Adrenal gland (tissue), 12 donors: ENCODE measurements around the gene KAT8. TPM values are rescaled to one million over a fixed set of nuclear protein-coding genes. Genes with fewer than 3 reads are reported as not detected.

Experiments used
- DNase-seq, 7 donors: peaks; one replicate each; pipeline ENCODE4 v3.0.0-alpha.2; 2019 to 2020
- H3K27ac ChIP-seq, 5 donors: fragments of 200-600 bp; sonication (generic) in 4 of 5; 1 replicate in 3 of 5; 2 replicates in 2 of 5; pipeline versions ENCODE4 v1.5.1 to v1.8.0; 2016 to 2020; ENCODE audit warnings: mild to moderate bottlenecking in 1 of 5
- H3K27me3 ChIP-seq: fragments of 200-600 bp; 2 replicates; pipeline ENCODE4 v1.8.0; 2021
- H3K36me3 ChIP-seq, 2 donors: fragments of 200-600 bp; replicated peaks in 1 of 2; 1 replicate in 1 of 2; 2 replicates in 1 of 2; pipeline versions ENCODE4 v1.5.1 to v1.8.0; 2018 to 2022
- H3K4me1 ChIP-seq, 2 donors: fragments of 200-600 bp; replicated peaks in 1 of 2; 1 replicate in 1 of 2; 2 replicates in 1 of 2; pipeline versions ENCODE4 v1.5.1 to v1.8.0; 2018 to 2021
- H3K4me3 ChIP-seq, 4 donors: fragments of 200-600 bp; sonication (generic) in 3 of 4; one replicate each; pipeline ENCODE4 v1.5.1; 2016 to 2018
- H3K9me3 ChIP-seq, 3 donors: fragments of 200-600 bp; sonication (generic) in 1 of 3; replicated peaks in 1 of 3; 1 replicate in 2 of 3; 2 replicates in 1 of 3; pipeline versions ENCODE4 v1.5.1 to v1.8.0; 2016 to 2021
- POLR2A ChIP-seq, 2 donors: fragments of 450-650 bp; IDR thresholded peaks; one replicate each; pipeline ENCODE4 v1.6.1; 2017; ENCODE audit warnings: antibody characterized with exemption in 2 of 2, mild to moderate bottlenecking in 2 of 2, moderate library complexity in 1 of 2
- WGBS, 4 donors: extraction: QIAGEN DNeasy Blood & Tissue Kit in 2 of 4; methylation state at CpG; one replicate each; pipeline versions ENCODE4 v1.1.5 to v1.1.7; 2013 to 2017; 5-methylcytosine and 5-hydroxymethylcytosine counted together
- intact Hi-C, 2 donors: fragments of 100-400 bp; cut with DNase I; formaldehyde crosslinking; loops; one replicate each; pipeline versions ENCODE4 v1.14.1 to v1.15.0; 2022 to 2023
- polyA plus RNA-seq, 3 donors: library from polyadenylated mRNA; stranded (reverse); fragments of 200-250 nt in 2 of 3; fragments of 350-450 nt in 1 of 3; fragmentation: Illumina TruSeq in 1 of 3; extraction: RNeasy Lipid Tissue Mini Kit (QIAGEN cat#74804) in 1 of 3; gene quantifications; one replicate each; pipeline ENCODE4 v1.2.3, GENCODE V29; 2013 to 2014
- small RNA-seq, 2 donors: library from RNA; depleted of rRNA; stranded (forward); fragments of <200 nt; gene quantifications; one replicate each; pipeline ENCODE3, GENCODE V24; 2016
- total RNA-seq, 9 donors: library from RNA; depleted of rRNA in 4 of 9; stranded (reverse); fragments of >200 nt in 4 of 9; fragments of 120-200 nt in 1 of 9; fragmentation: NEBNext Ultra II Directional in 1 of 9; extraction: Animal tissue kit (Norgen Biotek cat#: 25700) in 1 of 9; gene quantifications; one replicate each; pipeline versions ENCODE4 v1.1.0 to v1.2.4, GENCODE V29; 2013 to 2023
- TF ChIP-seq, protein P1 (sequence below), 6 experiments: fragments of 450-650 bp in 4 of 6; fragments of 200-600 bp in 2 of 6; sonication (generic) in 1 of 6; IDR thresholded peaks; 1 replicate in 5 of 6; 2 replicates in 1 of 6; pipeline versions ENCODE4 v1.5.1 to v1.8.0; 2016 to 2021; ENCODE audit warnings: antibody characterized with exemption in 6 of 6, mild to moderate bottlenecking in 2 of 6, moderate library complexity in 1 of 6
- donor health status: healthy with polysubstance abuse.
- donor health status: Bipolar disorder and iron deficiency.
- donor health status: DM: yes; HTN: yes; CAD: no.
- donor health status: DM: no; HTN: no; CAD: no.
- donor health status: DM: no; HTN: no; CAD: no.
- donor health status: DM: yes; HTN: yes; CAD: no.

The KAT8 gene
- total and polyA plus RNA-seq, 12 donors = 45.0 to 148 (median 86.9) TPM

DNA sequence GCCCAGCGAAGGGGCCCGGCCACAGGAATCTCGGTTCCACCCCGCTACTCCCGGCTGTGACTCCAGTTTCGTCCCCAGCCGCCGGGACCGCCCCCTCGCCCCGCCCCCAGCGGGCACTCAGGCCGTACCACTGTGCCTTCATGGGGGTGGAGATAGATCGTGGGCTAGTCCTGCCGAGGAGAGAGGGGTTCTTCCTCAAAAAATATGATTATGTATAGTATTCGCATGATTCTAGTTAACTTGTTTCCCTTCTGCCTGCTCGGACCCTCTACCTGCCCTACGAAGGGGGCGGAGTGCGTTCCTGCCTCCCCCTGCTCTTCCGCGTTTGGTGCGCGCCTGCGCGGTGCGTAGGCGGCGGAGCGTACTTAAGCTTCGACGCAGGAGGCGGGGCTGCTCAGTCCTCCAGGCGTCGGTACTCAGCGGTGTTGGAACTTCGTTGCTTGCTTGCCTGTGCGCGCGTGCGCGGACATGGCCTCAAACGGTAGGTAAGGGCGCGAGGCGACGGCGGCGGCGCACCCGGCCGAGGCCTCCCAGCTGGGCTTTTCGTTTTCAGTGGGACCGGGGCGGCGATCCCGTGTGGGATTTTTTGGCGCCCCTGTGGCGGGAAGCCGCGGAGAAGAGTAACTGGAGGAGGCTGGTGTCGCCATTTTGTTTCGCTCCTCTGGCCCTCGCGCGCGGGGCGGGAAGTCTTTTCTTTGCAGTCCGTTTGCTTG is 62.4 kb downstream of the KAT8 start, which contains the start of gene FUS:
FUS (plus strand) TSS at position 393 of the 713 bp plus-strand sequence; CDS start at position 469, 76 bp downstream.
- no peaks in the 10 kb centered on the region for H3K27me3 ChIP-seq
- H3K9me3 ChIP-seq = no peaks in the 10 kb centered on the region
- WGBS, 4 donors = 0% methylated on average over 12 to 69 of the region's 69 CpGs
- intact Hi-C loops = loop anchor here in 1 of 2 donors (5.0 kb wide), 1 partner anchor 73 kb away; the partner anchor contains the start of gene BCKDK
- TF ChIP-seq, protein P1, sequence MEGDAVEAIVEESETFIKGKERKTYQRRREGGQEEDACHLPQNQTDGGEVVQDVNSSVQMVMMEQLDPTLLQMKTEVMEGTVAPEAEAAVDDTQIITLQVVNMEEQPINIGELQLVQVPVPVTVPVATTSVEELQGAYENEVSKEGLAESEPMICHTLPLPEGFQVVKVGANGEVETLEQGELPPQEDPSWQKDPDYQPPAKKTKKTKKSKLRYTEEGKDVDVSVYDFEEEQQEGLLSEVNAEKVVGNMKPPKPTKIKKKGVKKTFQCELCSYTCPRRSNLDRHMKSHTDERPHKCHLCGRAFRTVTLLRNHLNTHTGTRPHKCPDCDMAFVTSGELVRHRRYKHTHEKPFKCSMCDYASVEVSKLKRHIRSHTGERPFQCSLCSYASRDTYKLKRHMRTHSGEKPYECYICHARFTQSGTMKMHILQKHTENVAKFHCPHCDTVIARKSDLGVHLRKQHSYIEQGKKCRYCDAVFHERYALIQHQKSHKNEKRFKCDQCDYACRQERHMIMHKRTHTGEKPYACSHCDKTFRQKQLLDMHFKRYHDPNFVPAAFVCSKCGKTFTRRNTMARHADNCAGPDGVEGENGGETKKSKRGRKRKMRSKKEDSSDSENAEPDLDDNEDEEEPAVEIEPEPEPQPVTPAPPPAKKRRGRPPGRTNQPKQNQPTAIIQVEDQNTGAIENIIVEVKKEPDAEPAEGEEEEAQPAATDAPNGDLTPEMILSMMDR (IDR thresholded peaks at IDR 0.05) = peak in 3 of 6 experiments; percentile 9 to 28 (median 13)
- peak; percentile 99 for TF ChIP-seq POLR2A (IDR thresholded peaks at IDR 0.05)
- peaks cover 25 to 36% of the 10 kb centered on the region in 2 donors for H3K4me1 ChIP-seq
- peak; percentile 87 to 96 (median 93) for DNase-seq
- H3K4me3 ChIP-seq = peak within 1 kb of the TSS; percentile 73 to 97 (median 80)
- H3K36me3 ChIP-seq = peaks cover 0 to 27% of the 10 kb centered on the region in 2 donors
- peak within 1 kb of the TSS; percentile 79 to 97 (median 95) for H3K27ac ChIP-seq

Small RNA genes lying within 50 kb of the gene (small RNA-seq; reads per million reads assigned to genes)
- gene AC009088.4 = 0 reads per million in 2 donors
- gene NDUFA3P6 = 0 reads per million in 2 donors

Other genes with a start within 250 kb of the KAT8 start
- 10 to 100 TPM; 18.0 to 45.3 (median 30.9) TPM for gene BCL7C, start 223.6 kb upstream of the KAT8 start, total RNA-seq
- gene BCL7C, start 223.6 kb upstream of the KAT8 start, polyA plus RNA-seq = 10 to 100 TPM in 2 of 3 donors, 1 to 10 TPM in 1; 7.7 to 88.3 (median 50.1) TPM
- 10 to 100 TPM in 4 of 9 donors, 1 to 10 TPM in 5; 2.1 to 13.9 (median 8.2) TPM for gene CTF1, start 221.1 kb upstream of the KAT8 start, total RNA-seq
- gene CTF1, start 221.1 kb upstream of the KAT8 start, polyA plus RNA-seq = 1 to 10 TPM; 4.0 to 7.0 (median 4.7) TPM
- gene FBXL19, start 194.1 kb upstream of the KAT8 start, total RNA-seq = 10 to 100 TPM in 7 of 9 donors, 1 to 10 TPM in 2; 6.6 to 17.6 (median 12.4) TPM
- 10 to 100 TPM in 2 of 3 donors, 1 to 10 TPM in 1; 1.6 to 74.1 (median 14.0) TPM for gene FBXL19, start 194.1 kb upstream of the KAT8 start, polyA plus RNA-seq
- gene ORAI3, start 168.6 kb upstream of the KAT8 start, total RNA-seq = 100 to 1,000 TPM in 1 of 9 donors, 10 to 100 TPM in 8; 25.6 to 101 (median 86.3) TPM
- gene ORAI3, start 168.6 kb upstream of the KAT8 start, polyA plus RNA-seq = 10 to 100 TPM; 19.5 to 60.5 (median 45.8) TPM
- 10 to 100 TPM in 6 of 9 donors, 1 to 10 TPM in 3; 2.3 to 23.0 (median 11.6) TPM for gene SETD1A, start 159.9 kb upstream of the KAT8 start, total RNA-seq
- 10 to 100 TPM in 2 of 3 donors, 1 to 10 TPM in 1; 8.7 to 40.1 (median 19.1) TPM for gene SETD1A, start 159.9 kb upstream of the KAT8 start, polyA plus RNA-seq
- gene HSD3B7, start 132.5 kb upstream of the KAT8 start, total RNA-seq = 10 to 100 TPM in 8 of 9 donors, 1 to 10 TPM in 1; 2.7 to 78.8 (median 35.5) TPM
- 10 to 100 TPM; 11.1 to 46.3 (median 24.3) TPM for gene HSD3B7, start 132.5 kb upstream of the KAT8 start, polyA plus RNA-seq
- 1 to 10 TPM in 5 of 9 donors, under 1 TPM in 2, not detected in 2; 0.17 to 2.5 (median 2.0) TPM for gene STX1B, start 107.0 kb upstream of the KAT8 start, total RNA-seq
- gene STX1B, start 107.0 kb upstream of the KAT8 start, polyA plus RNA-seq = 1 to 10 TPM in 2 of 3 donors, under 1 TPM in 1; 0.71 to 5.3 (median 1.2) TPM
- gene STX4, start 84.1 kb upstream of the KAT8 start, total RNA-seq = 10 to 100 TPM; 25.0 to 99.5 (median 34.4) TPM
- 100 to 1,000 TPM in 2 of 3 donors, 10 to 100 TPM in 1; 48.4 to 225 (median 152) TPM for gene STX4, start 84.1 kb upstream of the KAT8 start, polyA plus RNA-seq
- gene ZNF668, start 43.4 kb upstream of the KAT8 start, total RNA-seq = 10 to 100 TPM in 8 of 9 donors, 1 to 10 TPM in 1; 2.4 to 29.5 (median 11.2) TPM
- gene ZNF668, start 43.4 kb upstream of the KAT8 start, polyA plus RNA-seq = 10 to 100 TPM in 2 of 3 donors, 1 to 10 TPM in 1; 6.2 to 19.5 (median 11.7) TPM
- gene ZNF646, start 43.2 kb upstream of the KAT8 start, total RNA-seq = 10 to 100 TPM in 8 of 9 donors, 1 to 10 TPM in 1; 6.9 to 17.8 (median 13.9) TPM
- gene ZNF646, start 43.2 kb upstream of the KAT8 start, polyA plus RNA-seq = 10 to 100 TPM in 1 of 3 donors, 1 to 10 TPM in 2; 3.1 to 15.4 (median 3.7) TPM
- 1 to 10 TPM in 4 of 9 donors, under 1 TPM in 5; 0.18 to 3.0 (median 0.89) TPM for gene PRSS53, start 28.7 kb upstream of the KAT8 start, total RNA-seq
- 10 to 100 TPM in 1 of 3 donors, 1 to 10 TPM in 1, under 1 TPM in 1; 0.29 to 11.0 (median 3.1) TPM for gene PRSS53, start 28.7 kb upstream of the KAT8 start, polyA plus RNA-seq
- 100 to 1,000 TPM in 7 of 9 donors, 10 to 100 TPM in 2; 38.6 to 267 (median 154) TPM for gene VKORC1, start 22.9 kb upstream of the KAT8 start, total RNA-seq
- gene VKORC1, start 22.9 kb upstream of the KAT8 start, polyA plus RNA-seq = 100 to 1,000 TPM in 1 of 3 donors, 10 to 100 TPM in 2; 69.5 to 120 (median 82.1) TPM
- 100 to 1,000 TPM in 5 of 9 donors, 10 to 100 TPM in 4; 27.0 to 181 (median 104) TPM for gene BCKDK, start 9.3 kb upstream of the KAT8 start, total RNA-seq
- 10 to 100 TPM; 30.6 to 32.1 (median 30.6) TPM for gene BCKDK, start 9.3 kb upstream of the KAT8 start, polyA plus RNA-seq
- gene PRSS8, start 18.1 kb downstream of the KAT8 start, total RNA-seq = 1 to 10 TPM in 1 of 9 donors, under 1 TPM in 4, not detected in 4; 0.41 to 1.8 (median 0.65) TPM
- gene PRSS8, start 18.1 kb downstream of the KAT8 start, polyA plus RNA-seq = under 1 TPM in 2 of 3 donors, not detected in 1; 0.16 to 0.20 TPM
- 10 to 100 TPM in 1 of 9 donors, 1 to 10 TPM in 7, under 1 TPM in 1; 0.89 to 18.3 (median 7.3) TPM for gene PRSS36, start 32.4 kb downstream of the KAT8 start, total RNA-seq
- gene PRSS36, start 32.4 kb downstream of the KAT8 start, polyA plus RNA-seq = 10 to 100 TPM in 1 of 3 donors, 1 to 10 TPM in 2; 1.0 to 17.7 (median 8.2) TPM
- gene FUS, start 62.5 kb downstream of the KAT8 start, total RNA-seq = 100 to 1,000 TPM in 4 of 9 donors, 10 to 100 TPM in 5; 12.7 to 285 (median 47.5) TPM
- 100 to 1,000 TPM; 288 to 536 (median 474) TPM for gene FUS, start 62.5 kb downstream of the KAT8 start, polyA plus RNA-seq
- 10 to 100 TPM in 8 of 9 donors, 1 to 10 TPM in 1; 9.6 to 54.4 (median 23.6) TPM for gene PYCARD, start 85.1 kb downstream of the KAT8 start, total RNA-seq
- gene PYCARD, start 85.1 kb downstream of the KAT8 start, polyA plus RNA-seq = 10 to 100 TPM in 2 of 3 donors, 1 to 10 TPM in 1; 3.2 to 31.7 (median 30.7) TPM
- under 1 TPM in 3 of 9 donors, not detected in 6; 0.04 to 0.24 (median 0.06) TPM for gene TRIM72, start 96.5 kb downstream of the KAT8 start, total RNA-seq
- under 1 TPM in 2 of 3 donors, not detected in 1; 0.03 to 0.08 TPM for gene TRIM72, start 96.5 kb downstream of the KAT8 start, polyA plus RNA-seq
- not detected for gene PYDC1, start 99.5 kb downstream of the KAT8 start, total RNA-seq
- gene PYDC1, start 99.5 kb downstream of the KAT8 start, polyA plus RNA-seq = not detected
- 10 to 100 TPM in 7 of 9 donors, 1 to 10 TPM in 2; 1.7 to 35.4 (median 21.6) TPM for gene ITGAM, start 142.3 kb downstream of the KAT8 start, total RNA-seq
- 10 to 100 TPM in 1 of 3 donors, 1 to 10 TPM in 2; 4.8 to 12.5 (median 5.1) TPM for gene ITGAM, start 142.3 kb downstream of the KAT8 start, polyA plus RNA-seq
- 1 to 10 TPM; 1.4 to 8.1 (median 3.5) TPM for gene ITGAX, start 237.5 kb downstream of the KAT8 start, total RNA-seq
- gene ITGAX, start 237.5 kb downstream of the KAT8 start, polyA plus RNA-seq = 10 to 100 TPM in 1 of 3 donors, 1 to 10 TPM in 2; 1.7 to 84.9 (median 3.7) TPM